CD4-positive, alpha-beta T cell (primary cell): ENCODE results near the gene CTSL. TPM values are rescaled to one million over a fixed set of nuclear protein-coding genes. Genes with fewer than 3 reads are reported as not detected.

ENCODE experiments used
- ATAC-seq: fragments of 200-7000 bp; cut with Tn5 transposase; one replicate; pipeline ENCODE4 v1.10.0; 2022; ENCODE audit warnings: mild to moderate bottlenecking; ENCODE audit not compliant: poor library complexity
- CTCF ChIA-PET: fragments of 350-600 bp; sonication (Branson Sonifier 250); formaldehyde crosslinking; loops from one replicate; lab custom pipeline; 2021; ENCODE audit warnings: antibody characterized with exemption, inconsistent platforms; lab: Charles Lee
- POLR2A ChIA-PET: fragments of 350-600 bp; sonication (Branson Sonifier 250); formaldehyde crosslinking; loops from one replicate; lab custom pipeline; 2021; ENCODE audit warnings: antibody characterized with exemption, inconsistent platforms; lab: Charles Lee
- DNase-seq, 14 experiments: peaks; one replicate each; pipeline ENCODE4 v3.0.0-alpha.2; 2013 to 2020; ENCODE audit warnings: mixed read lengths in 2 of 14
- H3K27ac ChIP-seq, 2 donors: one replicate each; pipeline versions ENCODE4 v1.5.1 to v1.7.0; 2013; ENCODE audit warnings: low read length in 2 of 2, low read depth in 1 of 2, mild to moderate bottlenecking in 1 of 2
- H3K27me3 ChIP-seq, 2 experiments: 1 replicate in 1 of 2; 2 replicates in 1 of 2; pipeline versions ENCODE4 v1.6.1 to v1.7.0; 2013; ENCODE audit warnings: low read length in 2 of 2, control low read depth in 1 of 2, mild to moderate bottlenecking in 1 of 2, moderate library complexity in 1 of 2; ENCODE audit not compliant: insufficient read depth in 2 of 2, control insufficient read depth in 1 of 2
- H3K36me3 ChIP-seq: one replicate; pipeline ENCODE4 v1.6.1; 2013; ENCODE audit warnings: low read length, control low read depth; ENCODE audit not compliant: insufficient read depth
- H3K4me1 ChIP-seq: one replicate; pipeline ENCODE4 v1.6.1; 2013; ENCODE audit warnings: low read length, control low read depth; ENCODE audit not compliant: insufficient read depth
- H3K4me3 ChIP-seq: one replicate; pipeline ENCODE4 v1.5.1; 2013; ENCODE audit warnings: mild to moderate bottlenecking, low read length, moderate library complexity
- H3K9me3 ChIP-seq, 2 experiments: 1 replicate in 1 of 2; 2 replicates in 1 of 2; pipeline versions ENCODE4 v1.6.1 to v1.7.0; 2013; ENCODE audit warnings: low read length in 2 of 2, mild to moderate bottlenecking in 2 of 2, control low read depth in 1 of 2, moderate library complexity in 1 of 2; ENCODE audit not compliant: control insufficient read depth in 1 of 2, insufficient read depth in 1 of 2
- H3K27ac Mint-ChIP-seq: one replicate; pipeline ENCODE4 v1.8.0; 2020; ENCODE audit warnings: mixed read lengths
- H3K27me3 Mint-ChIP-seq: one replicate; pipeline ENCODE4 v1.8.0; 2021; ENCODE audit warnings: mixed read lengths
- H3K36me3 Mint-ChIP-seq: one replicate; pipeline ENCODE4 v1.8.0; 2021; ENCODE audit warnings: low read depth, mixed read lengths
- H3K4me1 Mint-ChIP-seq: one replicate; pipeline ENCODE4 v1.8.0; 2021; ENCODE audit warnings: low read depth, mixed read lengths
- H3K4me3 Mint-ChIP-seq: one replicate; pipeline ENCODE4 v1.8.0; 2020; ENCODE audit warnings: mild to moderate bottlenecking, mixed read lengths
- H3K9me3 Mint-ChIP-seq: one replicate; pipeline ENCODE4 v1.8.0; 2020; ENCODE audit warnings: mixed read lengths
- CTCF ChIP-seq: fragments of 200-600 bp; IDR thresholded peaks from one replicate; pipeline ENCODE4 v1.8.0; 2022; ENCODE audit warnings: antibody characterized with exemption, mild to moderate bottlenecking
- intact Hi-C, 2 experiments: fragments of 100-400 bp; cut with DNase I in 1 of 2; cut with micrococcal nuclease in 1 of 2; formaldehyde crosslinking; loops; one replicate each; pipeline versions ENCODE4 v1.15.1 to v1.9.0; 2023 to 2025; cut with DNase I, micrococcal nuclease
- total RNA-seq, 174 experiments: library from RNA in 2 of 174; stranded (reverse) in 2 of 174; gene quantifications; one replicate each; pipeline ENCODE4 v1.2.3 and lab custom pipeline; 2021 to 2026

The CTSL gene
- total RNA-seq, 2 experiments from 2014 or later: 7.5 to 7.9 TPM

GRCh38 chr9:87714819-87715218 lies 11.1 kb upstream of the CTSL start:
- H3K4me1 Mint-ChIP-seq: peaks cover 34% of the 10 kb centered on the region
- H3K27ac Mint-ChIP-seq: no peak overlapping the region
- ChIA-PET POLR2A (no interaction called here), CTCF (no interaction called here)
- no peak for DNase-seq
- TF ChIP-seq CTCF: no peak
- Histone ChIP-seq H3K4me1 (peaks cover 29% of the 10 kb centered on the region), H3K4me3 (no peak overlapping the region), H3K27me3 (no peaks in the 10 kb centered on the region), H3K9me3 (no peaks in the 10 kb centered on the region), H3K27ac (no peak overlapping the region), H3K36me3 (no peaks in the 10 kb centered on the region)
- H3K9me3 Mint-ChIP-seq: no peaks in the 10 kb centered on the region
- H3K27me3 Mint-ChIP-seq: no peaks in the 10 kb centered on the region
- no peak for ATAC-seq
- H3K4me3 Mint-ChIP-seq: no peak overlapping the region
- intact Hi-C loops: no loop called here
- no peaks in the 10 kb centered on the region for H3K36me3 Mint-ChIP-seq

- POLR2A ChIA-PET: interaction anchor here (1.0 kb wide), 1 partner anchor 18 kb away, joined by 3 read pairs; no protein-coding TSS in a partner anchor
- no peaks in the 10 kb centered on the region for H3K27me3 ChIP-seq
- H3K4me1 ChIP-seq: peaks cover 19% of the 10 kb centered on the region
- no peaks in the 10 kb centered on the region for H3K36me3 ChIP-seq
- Mint-ChIP-seq H3K4me3 (no peak overlapping the region), H3K36me3 (no peaks in the 10 kb centered on the region), H3K4me1 (peaks cover 25% of the 10 kb centered on the region), H3K27me3 (no peaks in the 10 kb centered on the region), H3K27ac (no peak overlapping the region), H3K9me3 (no peaks in the 10 kb centered on the region)
- no peak for DNase-seq
- TF ChIP-seq CTCF: no peak
- no peak overlapping the region for H3K27ac ChIP-seq
- H3K9me3 ChIP-seq: no peaks in the 10 kb centered on the region
- CTCF ChIA-PET: no interaction called here
- intact Hi-C loops: no loop called here
- ATAC-seq: no peak
- no peak overlapping the region for H3K4me3 ChIP-seq
Observed at GRCh38 chr9:87716141-87716540, 9.8 kb upstream of the CTSL start.

GRCh38 chr9:87717456-87717855 lies 8.5 kb upstream of the CTSL start:
- peaks cover 9% of the 10 kb centered on the region for H3K4me1 ChIP-seq
- no peaks in the 10 kb centered on the region for H3K27me3 ChIP-seq
- H3K36me3 ChIP-seq: no peaks in the 10 kb centered on the region
- H3K9me3 ChIP-seq: no peaks in the 10 kb centered on the region
- H3K4me3 Mint-ChIP-seq: no peak overlapping the region
- H3K4me1 Mint-ChIP-seq: peaks cover 17% of the 10 kb centered on the region
- no peak for TF ChIP-seq CTCF
- POLR2A ChIA-PET: interaction anchor here (1.0 kb wide), 1 partner anchor 17 kb away, joined by 3 read pairs; no protein-coding TSS in a partner anchor
- H3K27ac Mint-ChIP-seq: no peak overlapping the region
- no peak overlapping the region for H3K27ac ChIP-seq
- H3K27me3 Mint-ChIP-seq: no peaks in the 10 kb centered on the region
- no peaks in the 10 kb centered on the region for H3K9me3 Mint-ChIP-seq
- H3K36me3 Mint-ChIP-seq: no peaks in the 10 kb centered on the region
- ATAC-seq (no peak), DNase-seq (no peak)
- intact Hi-C loops: no loop called here
- no peak overlapping the region for H3K4me3 ChIP-seq
- CTCF ChIA-PET: no interaction called here
